Measurements from ENCODE around the gene FJX1. TPM values are rescaled to one million over a fixed set of nuclear protein-coding genes. Genes with fewer than 3 reads are reported as not detected.

FJX1 gene
- under 1 TPM; 0.10 to 0.22 TPM for total RNA-seq

GRCh38 chr11:35617687-35618496 lies at the start of gene FJX1:
Gene FJX1, plus strand, starts transcription at chr11:35618460. Its CDS starts 177 bp downstream, at chr11:35618637.

GRCh38 chr11:35662649-35663407 lies 44.6 kb downstream of the FJX1 start, which contains the start of gene TRIM44:
Gene TRIM44, plus strand, starts transcription at chr11:35662775. Its CDS starts 337 bp downstream, at chr11:35663112.

Other genes with a start within 250 kb of the FJX1 start
- gene SLC1A2, start 198.9 kb upstream of the FJX1 start, total RNA-seq, result not detected
- gene PAMR1, start 92.8 kb upstream of the FJX1 start, total RNA-seq, result not detected
- 10 to 100 TPM; 41.6 TPM for gene TRIM44, start 44.3 kb downstream of the FJX1 start, total RNA-seq

Measured in activated naive CD4-positive, alpha-beta T cell treated with anti-CD3 and anti-CD28 coated beads, Interleukin-2, amount 10 ng/mL, durations not matched to agents 5 hours and 36 hours (primary cell).